GM13977 (cell line): ENCODE data around the gene TMEM132D.
"Not testable (repeated sequence)": the region's sequence is repeated elsewhere in the genome, so short reads cannot be mapped to it uniquely, and the experiment has no call there.

Experiments
- DNase-seq: peaks from one replicate; pipeline ENCODE4 v3.0.0; 2012; ENCODE audit warnings: low spot score
- in situ Hi-C: fragments of 300-500 bp; cut with MboI; formaldehyde crosslinking; loops from one replicate; pipeline ENCODE4 v1.12.0; 2022; ENCODE audit warnings: low sequenced_read_pairs, low pct_unique_long_range_greater_than_20kb, mixed read lengths, inconsistent platforms; ENCODE audit not compliant: unreplicated experiment
- TF ChIP-seq, protein P1 (sequence below): IDR thresholded peaks from 2 replicates; pipeline ENCODE4 v1.5.1; 2012; ENCODE audit warnings: mild to moderate bottlenecking, control low read depth; ENCODE audit not compliant: insufficient read depth; ENCODE audit errors: extremely low read depth, missing control alignments

Gene TMEM132D

DNA sequence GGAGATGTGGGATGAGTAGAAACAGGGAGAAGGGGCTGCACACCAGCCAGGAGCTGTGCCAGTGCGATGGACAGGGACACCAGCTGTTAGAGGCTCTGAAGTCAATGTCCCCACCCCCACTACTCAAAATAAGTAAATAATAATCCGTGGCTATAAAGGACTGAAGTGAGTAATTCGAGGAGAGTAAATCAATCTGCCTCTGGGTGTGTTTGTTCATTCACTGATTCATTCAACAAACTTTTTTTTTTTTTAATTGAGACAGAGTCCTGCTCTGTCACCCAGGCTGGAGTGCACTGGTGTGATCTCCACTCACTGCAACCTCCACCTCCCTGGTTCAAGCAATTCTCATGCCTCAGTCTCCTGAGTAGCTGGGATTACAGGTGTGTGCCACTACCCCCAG lies 363.6 kb downstream of the TMEM132D start:
- DNase-seq = no peak
- in situ Hi-C loops = no loop called here
- TF ChIP-seq, protein P1, sequence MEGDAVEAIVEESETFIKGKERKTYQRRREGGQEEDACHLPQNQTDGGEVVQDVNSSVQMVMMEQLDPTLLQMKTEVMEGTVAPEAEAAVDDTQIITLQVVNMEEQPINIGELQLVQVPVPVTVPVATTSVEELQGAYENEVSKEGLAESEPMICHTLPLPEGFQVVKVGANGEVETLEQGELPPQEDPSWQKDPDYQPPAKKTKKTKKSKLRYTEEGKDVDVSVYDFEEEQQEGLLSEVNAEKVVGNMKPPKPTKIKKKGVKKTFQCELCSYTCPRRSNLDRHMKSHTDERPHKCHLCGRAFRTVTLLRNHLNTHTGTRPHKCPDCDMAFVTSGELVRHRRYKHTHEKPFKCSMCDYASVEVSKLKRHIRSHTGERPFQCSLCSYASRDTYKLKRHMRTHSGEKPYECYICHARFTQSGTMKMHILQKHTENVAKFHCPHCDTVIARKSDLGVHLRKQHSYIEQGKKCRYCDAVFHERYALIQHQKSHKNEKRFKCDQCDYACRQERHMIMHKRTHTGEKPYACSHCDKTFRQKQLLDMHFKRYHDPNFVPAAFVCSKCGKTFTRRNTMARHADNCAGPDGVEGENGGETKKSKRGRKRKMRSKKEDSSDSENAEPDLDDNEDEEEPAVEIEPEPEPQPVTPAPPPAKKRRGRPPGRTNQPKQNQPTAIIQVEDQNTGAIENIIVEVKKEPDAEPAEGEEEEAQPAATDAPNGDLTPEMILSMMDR = no peak

DNA sequence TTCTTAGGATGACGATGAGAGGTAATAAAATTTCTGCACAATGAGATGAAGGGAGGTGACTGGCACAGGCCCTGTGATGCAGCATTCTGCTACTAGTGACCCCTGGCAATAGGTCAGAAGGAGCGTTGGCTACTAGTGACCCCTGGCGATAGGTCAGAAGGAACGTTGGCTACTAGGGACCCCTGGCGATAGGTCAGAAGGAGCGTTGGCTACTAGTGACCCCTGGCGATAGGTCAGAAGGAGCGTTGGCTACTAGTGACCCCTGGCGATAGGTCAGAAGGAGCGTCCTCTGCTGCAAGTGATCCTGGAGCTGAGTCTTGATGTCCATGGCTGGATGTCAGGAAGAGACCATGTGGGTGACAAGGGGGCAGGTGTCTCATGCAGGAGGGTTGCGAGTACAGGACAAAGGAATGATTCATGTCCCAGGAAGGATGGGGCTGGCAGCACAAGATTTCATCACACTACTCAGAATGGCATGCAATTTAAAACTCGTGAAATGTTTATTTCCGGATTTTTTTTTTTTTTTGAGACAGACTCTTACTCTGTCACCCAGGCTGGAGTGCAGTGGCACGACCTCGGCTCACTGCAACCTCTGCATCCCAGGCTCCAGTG lies 365.0 kb downstream of the TMEM132D start:
- in situ Hi-C loops, DNase-seq: not testable (repeated sequence)

DNA sequence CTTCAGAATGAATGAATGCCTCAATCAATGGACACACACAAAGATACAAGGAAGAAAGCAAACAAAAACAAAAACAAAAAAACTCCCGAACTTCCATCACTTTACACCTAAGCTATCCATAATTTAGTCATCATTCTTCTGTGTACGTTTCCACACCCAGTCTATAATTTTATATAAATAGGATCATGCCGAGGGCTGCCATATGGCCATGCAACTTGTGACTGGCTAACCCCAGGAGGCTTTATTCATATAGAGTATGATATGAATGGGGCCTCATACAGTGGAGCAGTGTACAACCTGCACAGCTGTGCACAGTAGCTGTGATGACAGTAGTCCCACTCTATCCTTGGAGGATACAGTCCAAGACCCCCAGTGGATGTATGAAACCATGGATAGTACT lies 365.7 kb downstream of the TMEM132D start:
- in situ Hi-C loops = no loop called here
- TF ChIP-seq, protein P1 = no peak
- no peak for DNase-seq

DNA sequence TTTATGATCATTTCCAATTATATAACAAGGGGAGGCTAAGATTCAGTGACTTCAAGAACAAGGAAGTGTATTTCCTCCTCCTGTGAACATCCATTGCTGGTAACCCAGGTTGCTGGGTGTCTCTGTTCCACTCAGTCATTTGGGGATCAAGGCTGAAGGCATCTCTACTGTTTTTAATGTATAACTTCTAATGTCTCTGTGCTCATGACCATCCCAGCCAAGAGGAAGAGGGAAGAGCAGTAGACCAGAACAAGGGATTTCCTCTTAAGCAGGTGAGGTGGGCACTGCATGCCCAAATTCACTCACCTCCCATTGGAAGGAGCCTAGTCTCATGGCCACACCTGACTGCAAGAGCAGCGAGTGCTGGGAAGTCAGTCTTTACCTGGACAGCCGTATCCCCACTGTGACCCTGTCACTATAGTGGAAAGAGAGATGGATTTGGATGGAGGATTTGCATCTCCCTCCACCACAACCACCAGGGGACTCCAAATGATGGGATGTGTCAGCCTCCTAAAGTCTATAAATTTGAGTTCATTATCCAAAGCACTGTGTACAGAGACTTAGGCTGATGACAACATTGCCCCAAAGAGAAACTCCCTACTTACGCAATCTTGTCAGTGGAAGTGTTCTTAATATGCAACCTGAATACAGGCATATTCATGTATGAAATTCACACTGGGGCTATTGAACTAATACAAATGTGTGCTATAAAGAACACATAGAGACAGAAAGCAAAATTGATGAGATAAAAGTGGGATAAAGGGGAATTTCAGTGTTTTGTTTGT lies 368.7 kb downstream of the TMEM132D start:
- TF ChIP-seq, protein P1 = no peak
- no peak for DNase-seq
- in situ Hi-C loops = no loop called here

DNA sequence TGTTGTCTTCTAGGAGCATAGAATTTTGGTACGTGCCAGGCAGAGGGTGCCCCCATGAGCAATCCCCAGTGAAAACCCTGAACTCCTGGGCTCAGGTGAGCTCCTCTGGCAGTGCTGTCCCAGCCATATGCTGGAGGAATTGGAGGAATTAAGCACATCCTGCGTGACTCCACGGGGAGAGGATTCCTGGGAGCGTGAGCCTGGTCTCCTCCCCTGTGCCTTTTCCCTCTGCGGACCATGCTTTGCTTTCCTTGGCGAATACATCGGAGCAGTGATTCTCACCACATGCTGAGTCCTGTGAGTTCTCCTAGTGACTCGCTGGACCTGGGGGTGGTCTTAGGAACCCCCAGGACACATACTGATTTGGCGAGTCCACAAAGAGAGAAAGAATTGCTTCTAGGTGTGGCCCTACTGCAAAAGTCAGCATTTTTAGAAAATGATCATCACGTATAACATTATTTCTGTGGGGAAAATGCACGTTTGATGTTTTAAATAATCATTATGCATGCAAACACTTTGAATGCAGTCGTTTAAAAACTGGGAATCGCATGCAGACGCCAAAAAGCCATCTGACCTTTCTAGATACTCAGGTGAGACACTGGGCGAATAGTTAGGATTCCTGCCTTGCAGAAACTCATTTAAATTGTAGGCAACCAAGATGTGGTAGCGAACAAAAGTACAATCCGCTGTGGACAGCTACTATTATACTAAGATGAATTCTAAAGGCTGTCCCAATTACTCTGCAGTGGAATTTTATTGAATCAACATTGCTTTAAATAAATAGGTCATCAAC lies 370.9 kb downstream of the TMEM132D start:
- in situ Hi-C loops = no loop called here
- TF ChIP-seq, protein P1 = no peak
- no peak for DNase-seq

DNA sequence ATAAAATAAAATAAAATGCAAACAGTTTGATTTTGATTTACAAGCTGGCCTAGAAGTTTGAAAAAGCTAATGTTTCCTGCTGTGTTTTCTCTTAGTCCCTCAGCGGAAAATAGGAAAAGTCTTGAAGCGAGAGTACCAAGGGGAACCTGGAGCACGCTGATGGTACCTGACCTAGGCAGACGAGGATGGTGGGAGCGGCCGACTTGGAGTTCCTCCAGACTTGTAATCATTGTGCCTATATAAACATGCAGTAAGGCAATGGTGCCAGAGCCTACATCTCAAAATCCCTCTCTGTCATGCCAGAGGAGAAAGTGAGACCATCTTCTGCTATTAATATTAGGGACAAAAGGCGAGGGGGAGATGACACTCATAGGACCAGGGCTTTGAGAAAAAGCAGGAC lies 371.7 kb downstream of the TMEM132D start:
- TF ChIP-seq, protein P1 = no peak
- in situ Hi-C loops = no loop called here
- DNase-seq = no peak

DNA sequence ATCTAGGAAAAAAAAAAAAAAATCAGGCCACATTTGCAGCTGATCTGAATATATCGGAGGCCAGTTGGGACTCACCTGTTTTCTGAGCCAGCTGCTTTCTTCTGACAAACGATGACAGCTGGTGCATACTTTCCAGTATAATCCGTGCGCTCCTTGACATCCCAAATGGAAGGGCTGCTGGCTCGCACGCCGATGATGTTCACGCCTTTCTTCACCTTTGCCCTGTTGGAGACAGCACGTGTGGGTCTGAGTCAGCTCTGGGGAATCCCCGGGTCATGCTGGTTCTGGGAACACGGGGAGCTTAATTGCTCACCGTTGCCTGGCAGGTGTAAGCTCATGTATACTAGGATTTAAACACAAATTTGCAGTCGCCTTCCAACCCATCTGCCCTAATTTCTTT lies 372.8 kb downstream of the TMEM132D start:
- no peak for DNase-seq

More for the DNA sequence above, 372.8 kb downstream of the TMEM132D start:
- TF ChIP-seq, protein P1 = no peak
- in situ Hi-C loops = no loop called here
